Keratinocyte (primary cell): ENCODE measurements around the gene CLEC16A. TPM values are rescaled to one million over a fixed set of nuclear protein-coding genes. Genes with fewer than 3 reads are reported as not detected.
"Not testable (repeated sequence)": the region's sequence is repeated elsewhere in the genome, so short reads cannot be mapped to it uniquely, and the experiment has no call there.

Experiments
- DNase-seq: peaks from one replicate; pipeline ENCODE4 v3.0.0-alpha.2; 2011; ENCODE audit warnings: low read depth, missing footprints, low spot score
- FAIRE-seq: peaks from 2 replicates; lab custom pipeline; 2011; peaks lifted over from hg19 to GRCh38; lab: Jason Lieb, UNC
- H2AFZ ChIP-seq: 2 replicates; pipeline ENCODE4 v1.6.0; 2012; ENCODE audit warnings: low read length, control low read depth, inconsistent platforms; ENCODE audit not compliant: control insufficient read depth
- H3K27ac ChIP-seq: 2 replicates; pipeline ENCODE4 v1.5.1; 2011; ENCODE audit warnings: low read length; ENCODE audit not compliant: control insufficient read depth, insufficient read depth
- H3K27me3 ChIP-seq: 3 replicates; pipeline ENCODE4 v1.6.0; 2011; ENCODE audit warnings: low read length; ENCODE audit not compliant: control insufficient read depth, insufficient read depth; ENCODE audit errors: extremely low read depth
- H3K36me3 ChIP-seq, 2 experiments: 2 replicates in 1 of 2; 3 replicates in 1 of 2; pipeline ENCODE4 v1.5.1; 2011; ENCODE audit warnings: low read length in 2 of 2, mild to moderate bottlenecking in 1 of 2; ENCODE audit not compliant: control insufficient read depth in 2 of 2, insufficient read depth in 2 of 2; ENCODE audit errors: extremely low read depth in 1 of 2
- H3K4me1 ChIP-seq: 3 replicates; pipeline ENCODE4 v1.5.1; 2011; ENCODE audit warnings: low read length; ENCODE audit not compliant: control insufficient read depth, insufficient read depth; ENCODE audit errors: extremely low read depth
- H3K4me2 ChIP-seq: 3 replicates; pipeline ENCODE4 v1.6.0; 2011; ENCODE audit warnings: low read depth, low read length; ENCODE audit not compliant: control insufficient read depth, insufficient read depth; ENCODE audit errors: extremely low read depth
- H3K4me3 ChIP-seq, 3 experiments: fragments of 200-600 bp in 1 of 3; sonication (generic) in 1 of 3; 2 replicates in 2 of 3; 3 replicates in 1 of 3; pipeline ENCODE4 v1.5.1; 2011 to 2016; ENCODE audit warnings: low read length in 3 of 3, mild to moderate bottlenecking in 3 of 3, control low read depth in 2 of 3, inconsistent platforms in 1 of 3, low read depth in 1 of 3, mixed read lengths in 1 of 3, mixed run types in 1 of 3, moderate library complexity in 1 of 3; ENCODE audit not compliant: control insufficient read depth in 2 of 3, insufficient read depth in 2 of 3; ENCODE audit errors: extremely low read depth in 1 of 3
- H3K79me2 ChIP-seq: 2 replicates; pipeline ENCODE4 v1.6.0; 2012; ENCODE audit warnings: low read length; ENCODE audit not compliant: control insufficient read depth, insufficient read depth
- H3K9ac ChIP-seq: 3 replicates; pipeline ENCODE4 v1.6.0; 2011; ENCODE audit warnings: low read length; ENCODE audit not compliant: control insufficient read depth, insufficient read depth; ENCODE audit errors: extremely low read depth
- H3K9me1 ChIP-seq: 3 replicates; pipeline ENCODE4 v1.6.0; 2011; ENCODE audit warnings: low read length; ENCODE audit not compliant: control insufficient read depth, insufficient read depth; ENCODE audit errors: extremely low read depth
- H3K9me3 ChIP-seq: 2 replicates; pipeline ENCODE4 v1.5.1; 2012; ENCODE audit warnings: low read depth, low read length; ENCODE audit not compliant: control insufficient read depth
- H4K20me1 ChIP-seq: 3 replicates; pipeline ENCODE4 v1.6.0; 2011; ENCODE audit warnings: low read length; ENCODE audit not compliant: control insufficient read depth, insufficient read depth; ENCODE audit errors: extremely low read depth
- EZH2 ChIP-seq: IDR thresholded peaks from one replicate; pipeline ENCODE4 v1.6.1; 2012; ENCODE audit warnings: inconsistent platforms, mild to moderate bottlenecking, low read length, moderate library complexity
- dilution Hi-C: fragments of 300-500 bp; cut with MboI; formaldehyde crosslinking; loops from one replicate; pipeline ENCODE4 v1.7.0; 2020; ENCODE audit warnings: low sequenced_read_pairs; ENCODE audit not compliant: extremely low pct_ligation_motif_present
- polyA plus RNA-seq, 5 experiments: library from polyadenylated mRNA; depleted of rRNA in 3 of 5; stranded (reverse) in 3 of 5; stranded (forward) in 1 of 5; unstranded in 1 of 5; fragments of >200 nt; gene quantifications; 1 replicate in 1 of 5; 2 replicates in 3 of 5; 3 replicates in 1 of 5; pipeline versions ENCODE4 v1.2.1 to v1.2.3, GENCODE V29; 2011 to 2012; ENCODE audit warnings: missing spikeins in 2 of 5, low read depth in 1 of 5, low replicate concordance in 1 of 5
- TF ChIP-seq, protein P1 (sequence below), 3 experiments: IDR thresholded peaks in 1 of 3; conservative IDR thresholded peaks in 1 of 3; optimal IDR thresholded peaks in 1 of 3; 2 replicates in 2 of 3; 3 replicates in 1 of 3; pipeline versions ENCODE3 to v1.5.1; 2011; ENCODE audit warnings: low read length in 3 of 3, mild to moderate bottlenecking in 3 of 3, moderate library complexity in 2 of 3, control low read depth in 1 of 3, inconsistent platforms in 1 of 3; ENCODE audit not compliant: insufficient read depth in 2 of 3; ENCODE audit errors: extremely low read depth in 1 of 3

The CLEC16A gene
- polyA plus RNA-seq, 1 donor (not counting 4 experiments of a cell fraction or from before 2014, with no cell fraction given): 9.5 TPM

DNA sequence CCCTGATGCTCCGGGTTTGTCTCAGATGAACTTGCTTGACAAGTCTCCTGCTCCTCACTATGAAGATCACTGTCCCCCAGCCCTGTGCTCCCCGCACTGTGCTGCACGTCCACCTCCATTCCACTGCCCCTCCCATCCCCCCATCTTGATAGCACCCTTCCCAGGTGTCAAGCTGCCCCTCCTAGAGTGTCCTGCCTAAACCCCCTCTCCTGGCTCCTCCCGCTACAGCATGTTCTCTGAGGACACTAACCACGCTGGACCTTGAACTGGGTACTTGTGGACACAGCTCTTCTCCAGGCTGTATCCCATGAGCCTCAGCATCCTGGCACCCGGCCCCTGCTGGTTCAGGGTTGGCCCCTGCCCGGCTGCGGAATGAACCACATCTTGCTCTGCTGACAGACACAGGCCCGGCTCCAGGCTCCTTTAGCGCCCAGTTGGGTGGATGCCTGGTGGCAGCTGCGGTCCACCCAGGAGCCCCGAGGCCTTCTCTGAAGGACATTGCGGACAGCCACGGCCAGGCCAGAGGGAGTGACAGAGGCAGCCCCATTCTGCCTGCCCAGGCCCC is 20.6 kb upstream of the CLEC16A start:
- FAIRE-seq (no peak), DNase-seq (no peak)
- Histone ChIP-seq H3K27me3 (no peaks in the 10 kb centered on the region), H3K36me3 (peaks cover 0 to 5% of the 10 kb centered on the region in 2 experiments), H4K20me1 (no peaks in the 10 kb centered on the region), H3K9me1 (no peaks in the 10 kb centered on the region), H3K27ac (no peak overlapping the region), H3K4me2 (no peak overlapping the region), H3K9ac (no peak overlapping the region), H3K4me3 (no peak overlapping the region), H3K9me3 (no peaks in the 10 kb centered on the region), H2AFZ (no peak overlapping the region), H3K79me2 (no peaks in the 10 kb centered on the region), H3K4me1 (peaks cover under 1% of the 10 kb centered on the region)
- TF ChIP-seq, protein P1, sequence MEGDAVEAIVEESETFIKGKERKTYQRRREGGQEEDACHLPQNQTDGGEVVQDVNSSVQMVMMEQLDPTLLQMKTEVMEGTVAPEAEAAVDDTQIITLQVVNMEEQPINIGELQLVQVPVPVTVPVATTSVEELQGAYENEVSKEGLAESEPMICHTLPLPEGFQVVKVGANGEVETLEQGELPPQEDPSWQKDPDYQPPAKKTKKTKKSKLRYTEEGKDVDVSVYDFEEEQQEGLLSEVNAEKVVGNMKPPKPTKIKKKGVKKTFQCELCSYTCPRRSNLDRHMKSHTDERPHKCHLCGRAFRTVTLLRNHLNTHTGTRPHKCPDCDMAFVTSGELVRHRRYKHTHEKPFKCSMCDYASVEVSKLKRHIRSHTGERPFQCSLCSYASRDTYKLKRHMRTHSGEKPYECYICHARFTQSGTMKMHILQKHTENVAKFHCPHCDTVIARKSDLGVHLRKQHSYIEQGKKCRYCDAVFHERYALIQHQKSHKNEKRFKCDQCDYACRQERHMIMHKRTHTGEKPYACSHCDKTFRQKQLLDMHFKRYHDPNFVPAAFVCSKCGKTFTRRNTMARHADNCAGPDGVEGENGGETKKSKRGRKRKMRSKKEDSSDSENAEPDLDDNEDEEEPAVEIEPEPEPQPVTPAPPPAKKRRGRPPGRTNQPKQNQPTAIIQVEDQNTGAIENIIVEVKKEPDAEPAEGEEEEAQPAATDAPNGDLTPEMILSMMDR (optimal IDR thresholded peaks at IDR 0.05 in 1 of 3, IDR thresholded peaks at IDR 0.05 in 1 of 3, conservative IDR thresholded peaks at IDR 0.05 in 1 of 3; ENCODE audit: extremely low read depth in 1 of 3, insufficient read depth in 2 of 3, low read length in 3 of 3): no peak
- TF ChIP-seq EZH2: no peak
- dilution Hi-C loops: loop anchor here (25.0 kb wide), 1 partner anchor 186 kb away; the partner anchor contains the start of gene NUBP1

DNA sequence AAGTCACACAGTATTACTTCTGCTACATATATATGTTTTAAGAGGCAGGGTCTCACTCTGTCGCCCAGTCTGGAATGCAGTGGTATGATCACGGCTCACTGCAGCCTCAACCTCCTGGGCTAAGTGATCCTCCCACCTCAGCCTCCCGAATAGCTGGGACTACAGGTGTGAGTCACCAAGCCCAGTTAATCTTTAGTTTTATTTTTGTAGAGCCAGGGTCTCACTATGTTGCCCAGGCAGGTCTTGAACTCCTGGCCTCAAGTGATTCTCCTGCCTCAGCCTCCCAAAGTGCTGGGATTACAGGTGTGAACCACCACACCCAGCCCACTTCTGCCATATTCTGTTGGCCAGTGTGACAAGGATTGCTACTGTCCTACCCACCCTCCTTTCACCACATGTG is 19.1 kb upstream of the CLEC16A start:
- H4K20me1 ChIP-seq, H3K27me3 ChIP-seq, DNase-seq, H3K9me3 ChIP-seq, dilution Hi-C loops, H3K36me3 ChIP-seq, H3K4me1 ChIP-seq, H3K9ac ChIP-seq, H3K27ac ChIP-seq, H3K79me2 ChIP-seq, H3K9me1 ChIP-seq, H3K4me3 ChIP-seq, FAIRE-seq, H3K4me2 ChIP-seq, H2AFZ ChIP-seq: not testable (repeated sequence)

DNA sequence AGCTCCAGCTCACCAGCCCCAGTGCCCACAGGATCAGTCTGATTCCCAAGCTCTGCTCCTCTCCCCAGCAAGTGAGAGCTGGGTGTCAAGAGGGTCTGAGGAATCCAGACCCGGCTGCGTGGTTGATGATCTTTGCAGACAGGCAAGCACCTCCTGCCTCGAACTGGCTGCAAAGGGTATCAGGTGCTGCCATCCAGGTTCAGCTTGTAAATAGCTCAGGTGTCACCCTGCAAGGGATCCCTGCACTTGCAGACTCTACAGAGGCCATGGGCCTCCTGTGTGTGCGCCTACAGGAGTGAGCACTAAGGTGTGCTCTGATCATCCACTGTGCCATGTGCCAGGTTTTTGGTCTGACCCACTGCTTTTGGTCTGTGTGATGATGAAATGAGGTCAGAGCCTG is 18.3 kb upstream of the CLEC16A start:
- Histone ChIP-seq H2AFZ (no peak overlapping the region), H3K27me3 (no peaks in the 10 kb centered on the region), H3K4me1 (no peaks in the 10 kb centered on the region), H3K9me1 (no peaks in the 10 kb centered on the region), H3K4me2 (no peak overlapping the region), H3K9ac (no peak overlapping the region), H3K27ac (no peak overlapping the region), H4K20me1 (no peaks in the 10 kb centered on the region), H3K4me3 (no peak overlapping the region), H3K9me3 (no peaks in the 10 kb centered on the region), H3K79me2 (no peaks in the 10 kb centered on the region), H3K36me3 (peaks cover 0 to 8% of the 10 kb centered on the region in 2 experiments)
- no peak for TF ChIP-seq EZH2
- TF ChIP-seq, protein P1 (optimal IDR thresholded peaks at IDR 0.05 in 1 of 3, IDR thresholded peaks at IDR 0.05 in 1 of 3, conservative IDR thresholded peaks at IDR 0.05 in 1 of 3; ENCODE audit: extremely low read depth in 1 of 3, insufficient read depth in 2 of 3, low read length in 3 of 3): no peak
- DNase-seq (no peak), FAIRE-seq (no peak)
- dilution Hi-C loops: no loop called here
